SK-N-SH treated with all-trans-retinoic acid at 6 μM for 48 hours (cell line): ENCODE results near the gene KSR2.

ENCODE experiments used
- ATAC-seq: fragments of 200-7000 bp; cut with Tn5 transposase; 3 replicates; pipeline ENCODE4 v1.9.1; 2020; ENCODE audit warnings: mild to moderate bottlenecking, moderate library complexity
- ARNTL ChIP-seq: fragments of 450-650 bp; formaldehyde crosslinking; IDR thresholded peaks from 2 replicates; pipeline ENCODE4 v1.5.0; 2020; ENCODE audit warnings: low read depth, mild to moderate bottlenecking, moderate library complexity, borderline replicate concordance
- BACH2 ChIP-seq: fragments of 250-450 bp; sonication (Bioruptor Pico); IDR thresholded peaks from 2 replicates; pipeline ENCODE4 v1.9.0; 2021; ENCODE audit warnings: mild to moderate bottlenecking, borderline replicate concordance
- CSDC2 ChIP-seq: fragments of 250-450 bp; sonication (Bioruptor Pico); IDR thresholded peaks from 2 replicates; pipeline ENCODE4 v1.5.0; 2020; ENCODE audit warnings: mild to moderate bottlenecking, moderate library complexity
- CSRNP3 ChIP-seq: fragments of 250-450 bp; sonication (Bioruptor Pico); IDR thresholded peaks from 2 replicates; pipeline ENCODE4 v1.5.1; 2021; ENCODE audit warnings: mild to moderate bottlenecking, moderate library complexity
- ESRRG ChIP-seq: fragments of 250-450 bp; sonication (Bioruptor Pico); IDR thresholded peaks from 2 replicates; pipeline ENCODE4 v1.6.1; 2021; ENCODE audit warnings: mild to moderate bottlenecking
- GLIS3 ChIP-seq: fragments of 250-450 bp; sonication (Bioruptor Pico); IDR thresholded peaks from 2 replicates; pipeline ENCODE4 v1.5.0; 2020; ENCODE audit warnings: mild to moderate bottlenecking, moderate library complexity
- ISL1 ChIP-seq: fragments of 250-450 bp; sonication (Bioruptor Pico); IDR thresholded peaks from 2 replicates; pipeline ENCODE4 v2.1.2; 2022; ENCODE audit warnings: mild to moderate bottlenecking, moderate library complexity
- OSR1 ChIP-seq: fragments of 250-450 bp; sonication (Bioruptor Pico); IDR thresholded peaks from 2 replicates; pipeline ENCODE4 v1.8.0; 2022; ENCODE audit warnings: moderate library complexity, mild to moderate bottlenecking, inconsistent platforms
- PATZ1 ChIP-seq: fragments of 250-450 bp; sonication (Bioruptor Pico); IDR thresholded peaks from 2 replicates; pipeline ENCODE4 v1.8.0; 2020; ENCODE audit warnings: mild to moderate bottlenecking, moderate library complexity, borderline replicate concordance
- POU6F1 ChIP-seq: fragments of 250-450 bp; sonication (Bioruptor Pico); IDR thresholded peaks from 2 replicates; pipeline ENCODE4 v1.8.0; 2021; ENCODE audit warnings: low read depth, mild to moderate bottlenecking, moderate library complexity, borderline replicate concordance
- PPARA ChIP-seq: fragments of 250-450 bp; sonication (Bioruptor Pico); IDR thresholded peaks from 2 replicates; pipeline ENCODE4 v1.5.0; 2020; ENCODE audit warnings: mild to moderate bottlenecking, borderline replicate concordance
- RARB ChIP-seq: fragments of 250-450 bp; sonication (Bioruptor Pico); IDR thresholded peaks from 2 replicates; pipeline ENCODE4 v1.8.0; 2021; ENCODE audit warnings: mild to moderate bottlenecking, moderate library complexity
- TCF4 ChIP-seq: fragments of 250-450 bp; sonication (Bioruptor Pico); IDR thresholded peaks from 2 replicates; pipeline ENCODE4 v1.8.0; 2021; ENCODE audit warnings: mild to moderate bottlenecking, moderate library complexity, borderline replicate concordance
- TSHZ2 ChIP-seq: fragments of 250-450 bp; sonication (Bioruptor Pico); IDR thresholded peaks from 2 replicates; pipeline ENCODE4 v1.5.0; 2020; ENCODE audit warnings: mild to moderate bottlenecking, moderate library complexity
- ZC3H10 ChIP-seq: fragments of 250-450 bp; sonication (Bioruptor Pico); IDR thresholded peaks from 2 replicates; pipeline ENCODE4 v1.5.1; 2021; ENCODE audit warnings: mild to moderate bottlenecking, moderate library complexity
- ZFP3 ChIP-seq: fragments of 250-450 bp; sonication (Bioruptor Pico); IDR thresholded peaks from 2 replicates; pipeline ENCODE4 v1.5.0; 2020; ENCODE audit warnings: mild to moderate bottlenecking, moderate library complexity
- ZFP30 ChIP-seq: fragments of 450-650 bp; formaldehyde crosslinking; IDR thresholded peaks from 2 replicates; pipeline ENCODE4 v1.5.0; 2022; ENCODE audit warnings: mild to moderate bottlenecking, moderate library complexity
- ZNF565 ChIP-seq: fragments of 450-650 bp; formaldehyde crosslinking; conservative IDR thresholded peaks from 2 replicates; pipeline ENCODE4 v1.5.0; 2020; ENCODE audit warnings: low read depth, mild to moderate bottlenecking, moderate library complexity
- ZNF70 ChIP-seq: fragments of 450-650 bp; formaldehyde crosslinking; IDR thresholded peaks from 2 replicates; pipeline ENCODE4 v1.5.0; 2020; ENCODE audit warnings: mild to moderate bottlenecking, moderate library complexity
- ZNF8 ChIP-seq: fragments of 450-650 bp; formaldehyde crosslinking; IDR thresholded peaks from 2 replicates; pipeline ENCODE4 v1.5.0; 2020; ENCODE audit warnings: mild to moderate bottlenecking, moderate library complexity
- TF ChIP-seq, protein P1 (sequence below): fragments of 250-450 bp; sonication (Bioruptor Pico); IDR thresholded peaks from 2 replicates; pipeline ENCODE4 v1.5.1; 2020; ENCODE audit warnings: low read depth, mild to moderate bottlenecking, moderate library complexity

The KSR2 gene

DNA sequence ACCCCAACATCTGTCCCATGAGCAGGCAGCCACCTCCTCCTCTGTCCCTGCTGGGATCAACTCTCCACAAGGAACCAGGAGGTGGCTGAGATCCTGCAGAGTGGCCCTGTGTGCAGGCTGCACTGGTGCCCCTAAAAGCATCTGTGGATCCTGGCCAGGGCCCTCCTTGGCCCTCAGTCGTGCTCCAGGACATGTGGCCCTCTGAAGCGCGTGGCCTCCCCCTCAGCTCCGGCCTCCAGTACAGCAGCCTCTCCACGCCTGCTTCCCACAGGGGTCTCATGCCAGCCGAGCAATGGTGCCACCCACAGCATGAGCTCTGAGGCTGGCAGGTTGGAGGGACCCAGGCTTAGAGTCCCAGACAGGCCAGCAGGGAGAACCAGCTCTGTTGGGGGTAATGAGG, 530.0 kb downstream of the KSR2 start:
- TF ChIP-seq ZFP30 (CRISPR knock-in tag): no peak
- no peak for TF ChIP-seq TSHZ2 (CRISPR knock-in tag)
- TF ChIP-seq BACH2 (CRISPR knock-in tag): no peak
- TF ChIP-seq POU6F1 (CRISPR knock-in tag): no peak
- TF ChIP-seq ZC3H10: no peak
- TF ChIP-seq ZNF565 (CRISPR knock-in tag): no peak
- no peak for TF ChIP-seq ARNTL (CRISPR knock-in tag)
- TF ChIP-seq CSRNP3 (CRISPR knock-in tag): no peak
- no peak for TF ChIP-seq ZNF8 (CRISPR knock-in tag)
- TF ChIP-seq ESRRG (CRISPR knock-in tag): no peak
- TF ChIP-seq, protein P1, sequence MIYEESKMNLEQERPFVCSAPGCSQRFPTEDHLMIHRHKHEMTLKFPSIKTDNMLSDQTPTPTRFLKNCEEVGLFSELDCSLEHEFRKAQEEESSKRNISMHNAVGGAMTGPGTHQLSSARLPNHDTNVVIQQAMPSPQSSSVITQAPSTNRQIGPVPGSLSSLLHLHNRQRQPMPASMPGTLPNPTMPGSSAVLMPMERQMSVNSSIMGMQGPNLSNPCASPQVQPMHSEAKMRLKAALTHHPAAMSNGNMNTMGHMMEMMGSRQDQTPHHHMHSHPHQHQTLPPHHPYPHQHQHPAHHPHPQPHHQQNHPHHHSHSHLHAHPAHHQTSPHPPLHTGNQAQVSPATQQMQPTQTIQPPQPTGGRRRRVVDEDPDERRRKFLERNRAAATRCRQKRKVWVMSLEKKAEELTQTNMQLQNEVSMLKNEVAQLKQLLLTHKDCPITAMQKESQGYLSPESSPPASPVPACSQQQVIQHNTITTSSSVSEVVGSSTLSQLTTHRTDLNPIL (CRISPR knock-in tag): no peak
- TF ChIP-seq TCF4 (CRISPR knock-in tag): no peak
- no peak for ATAC-seq

DNA sequence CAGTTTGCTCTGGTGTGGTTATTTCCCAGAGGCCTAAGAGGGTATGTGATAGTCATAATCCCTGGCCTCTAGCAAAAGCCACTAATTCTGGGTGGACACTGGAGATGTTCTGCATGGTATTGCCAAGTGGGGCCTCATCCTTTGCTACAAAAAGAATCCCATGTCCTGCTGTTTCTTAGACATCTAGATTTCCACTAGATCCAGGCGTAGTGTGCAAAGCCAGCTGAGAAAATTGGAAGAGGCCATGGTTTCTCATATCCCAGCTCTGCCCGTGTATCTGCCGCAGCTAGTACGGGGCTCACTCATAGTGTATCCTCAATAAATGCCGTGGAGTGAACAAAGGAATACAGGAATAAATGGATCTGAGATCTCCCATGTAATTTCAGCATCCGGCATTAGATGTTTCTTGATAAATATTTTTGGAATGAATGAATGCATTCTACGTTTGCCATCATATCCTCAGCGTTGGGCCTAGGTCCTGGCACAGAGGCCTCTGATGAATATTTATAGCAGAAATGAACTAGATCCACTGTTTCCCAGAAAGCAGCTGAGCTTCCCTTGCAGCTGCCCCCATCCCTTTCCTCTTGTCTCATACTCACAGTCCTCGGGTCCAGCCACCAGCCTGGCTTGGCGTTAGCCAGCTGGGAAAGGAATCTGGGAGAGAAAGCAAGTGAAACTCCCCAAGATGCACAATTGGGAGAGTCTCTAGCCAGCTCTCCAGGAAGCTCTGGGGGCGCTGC, 531.1 kb downstream of the KSR2 start:
- ATAC-seq: no peak
- TF ChIP-seq ZNF70 (CRISPR knock-in tag) (no peak), ZC3H10 (no peak), PPARA (CRISPR knock-in tag) (no peak), ZFP30 (CRISPR knock-in tag) (no peak), ZFP3 (CRISPR knock-in tag) (no peak), OSR1 (CRISPR knock-in tag) (no peak), GLIS3 (CRISPR knock-in tag) (no peak), ESRRG (CRISPR knock-in tag) (no peak), BACH2 (CRISPR knock-in tag) (no peak), ARNTL (CRISPR knock-in tag) (no peak), TSHZ2 (CRISPR knock-in tag) (no peak), TCF4 (CRISPR knock-in tag) (no peak), ZNF8 (CRISPR knock-in tag) (no peak), RARB (no peak), POU6F1 (CRISPR knock-in tag) (no peak), CSDC2 (CRISPR knock-in tag) (no peak), PATZ1 (CRISPR knock-in tag) (no peak), ISL1 (CRISPR knock-in tag) (no peak)
- TF ChIP-seq, all 23 proteins: peak for 0
